ENCODE measurements around the gene ASMT.
"Not testable (repeated sequence)": the region's sequence is repeated elsewhere in the genome, so short reads cannot be mapped to it uniquely, and the experiment has no call there.

ASMT gene

DNA sequence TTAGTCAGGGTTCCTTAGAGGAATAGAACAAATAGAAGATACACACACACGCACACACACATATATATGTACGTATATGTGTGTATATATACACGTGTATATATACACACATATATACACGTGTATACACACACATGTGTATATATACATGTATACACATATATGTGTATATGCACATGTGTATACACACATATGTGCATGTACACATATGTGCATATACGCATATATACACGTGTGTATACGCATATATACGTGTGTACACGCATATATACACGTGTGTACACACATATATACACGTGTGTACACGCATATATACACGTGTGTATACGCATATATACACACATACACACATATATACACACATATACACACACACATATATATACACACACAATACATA lies 41.5 kb downstream of the ASMT start:
- no peak for DNase-seq

DNA sequence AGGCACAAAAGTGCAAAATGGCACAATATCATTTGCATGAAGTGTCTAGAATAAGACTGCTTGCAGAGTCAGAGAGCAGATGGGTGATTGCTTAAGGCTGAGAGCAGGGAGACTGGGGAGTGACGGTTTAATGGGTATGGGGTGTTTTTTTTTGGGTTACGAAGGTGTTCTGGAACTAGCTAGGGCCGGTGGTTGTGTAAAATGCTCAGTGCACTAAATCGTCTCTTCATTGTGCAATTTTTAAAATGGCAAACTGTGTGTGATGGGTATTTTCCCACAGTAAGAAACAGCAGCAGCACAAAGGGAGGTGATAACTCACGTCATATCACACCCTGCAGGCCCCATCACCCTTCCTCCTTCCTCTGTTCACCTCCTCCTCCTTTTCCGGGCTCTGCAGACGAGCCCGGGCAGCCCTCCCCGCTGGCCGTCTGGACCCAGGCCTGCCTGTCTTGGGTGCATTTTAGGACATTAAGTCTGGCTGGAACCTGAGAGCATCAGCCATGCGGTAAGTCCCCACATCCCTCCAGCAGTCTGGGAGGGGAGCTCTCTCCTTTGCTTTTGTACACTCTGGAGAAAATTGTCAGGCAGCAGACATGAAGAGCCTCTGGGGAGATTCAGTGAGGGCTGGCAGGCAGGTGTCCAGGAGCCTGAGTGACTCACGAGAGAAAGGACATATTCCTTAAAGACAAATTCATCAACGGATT lies 42.7 kb downstream of the ASMT start:
- peak; percentile 82 for DNase-seq

DNA sequence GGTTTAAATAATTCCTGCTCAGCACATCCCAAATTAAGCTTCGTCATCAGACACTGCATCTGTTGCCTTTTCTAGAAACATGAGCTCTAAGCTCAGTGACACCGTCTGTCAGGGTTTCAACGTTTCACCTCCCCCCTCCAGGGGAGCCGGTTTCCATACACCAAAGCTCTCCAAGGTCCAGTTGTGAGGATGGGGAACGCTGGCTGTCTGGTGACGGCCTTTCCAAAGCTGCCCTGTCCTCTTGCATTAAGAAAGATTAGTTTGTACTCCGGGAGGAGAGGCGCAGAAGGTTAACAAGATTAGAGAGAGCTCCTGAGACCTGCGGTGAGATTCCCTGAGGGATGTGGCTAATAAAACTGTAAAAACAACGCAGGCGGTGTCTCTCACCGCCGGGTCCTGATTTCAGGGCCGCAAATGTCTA lies 43.2 kb downstream of the ASMT start:
- DNase-seq, result peak; percentile 27

DNA sequence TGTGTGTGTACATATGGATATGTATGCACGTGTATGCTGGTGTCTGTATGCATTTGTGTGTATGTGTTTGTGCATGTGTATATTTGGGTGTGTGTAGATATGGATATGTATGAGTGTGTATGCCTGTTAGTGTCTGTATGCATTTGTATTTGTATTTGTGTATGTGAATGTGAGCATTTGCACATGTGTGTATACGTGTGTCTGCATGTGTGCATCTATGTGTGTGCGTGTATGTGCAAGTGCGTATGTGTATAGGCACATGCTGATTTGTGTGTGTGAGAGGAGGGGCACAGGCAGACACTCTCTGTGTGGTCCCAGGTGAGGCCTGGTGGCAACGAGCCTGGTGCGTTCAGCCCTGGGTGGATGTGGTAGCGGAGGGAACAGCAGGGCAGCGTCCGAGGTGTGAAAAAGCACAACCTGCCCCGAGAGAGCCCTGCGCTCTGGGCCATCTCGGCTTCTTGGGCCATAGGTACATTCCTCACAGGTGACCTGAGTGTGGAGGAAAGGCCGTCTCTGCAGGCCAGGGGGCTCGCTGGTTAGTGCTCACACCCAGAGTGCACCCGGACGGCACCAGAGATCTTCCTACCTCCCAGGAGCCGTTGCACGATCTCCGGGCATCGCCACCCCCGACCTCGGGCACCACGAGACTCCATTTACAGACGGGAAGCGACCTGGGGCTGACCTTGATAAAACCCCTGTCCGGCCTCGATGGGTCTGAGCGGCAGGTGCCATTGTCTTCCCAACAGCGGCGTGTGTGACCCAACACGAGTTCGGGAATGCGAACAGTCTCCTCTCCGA lies 45.0 kb downstream of the ASMT start:
- no peak for DNase-seq

DNA sequence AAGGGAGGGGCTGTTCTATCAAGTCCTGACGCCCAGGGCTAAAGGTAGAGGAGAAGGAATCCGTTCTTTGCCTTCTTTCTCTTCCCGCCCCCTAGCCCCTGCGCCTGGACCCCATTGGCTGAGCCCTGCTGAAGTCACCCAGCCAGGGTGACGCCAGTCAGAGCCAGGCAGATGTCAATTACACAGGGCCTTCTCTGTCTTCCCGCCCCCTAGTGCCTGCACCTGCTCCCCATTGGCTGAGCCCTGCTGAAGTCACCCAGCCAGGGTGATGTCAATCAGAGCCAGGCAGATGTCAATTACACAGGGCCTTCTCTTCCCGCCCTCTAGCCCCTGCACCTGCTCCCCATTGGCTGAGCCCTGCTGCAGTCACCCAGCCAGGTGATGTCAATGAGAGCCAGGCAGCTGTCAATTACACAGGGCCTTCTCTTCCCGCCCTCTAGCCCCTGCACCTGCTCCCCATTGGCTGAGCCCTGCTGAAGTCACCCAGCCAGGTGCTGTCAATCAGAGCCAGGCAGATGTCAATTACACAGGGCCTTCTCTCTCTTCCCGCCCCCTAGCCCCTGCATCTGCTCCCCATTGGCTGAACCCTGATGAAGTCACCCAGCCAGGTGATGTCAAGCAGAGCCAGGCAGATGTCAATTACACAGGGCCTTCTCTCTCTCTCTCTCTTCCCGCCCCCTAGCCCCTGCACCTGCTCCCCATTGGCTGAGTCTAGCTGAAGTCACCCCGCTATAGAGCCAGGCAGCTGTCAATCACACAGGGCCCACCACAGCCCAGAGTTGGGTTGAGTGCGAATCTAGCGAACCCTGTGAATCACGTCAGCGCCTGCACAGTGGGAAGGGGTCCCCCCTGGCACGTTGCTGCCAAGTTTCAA lies 46.4 kb downstream of the ASMT start:
- DNase-seq, result peak; percentile 96

DNA sequence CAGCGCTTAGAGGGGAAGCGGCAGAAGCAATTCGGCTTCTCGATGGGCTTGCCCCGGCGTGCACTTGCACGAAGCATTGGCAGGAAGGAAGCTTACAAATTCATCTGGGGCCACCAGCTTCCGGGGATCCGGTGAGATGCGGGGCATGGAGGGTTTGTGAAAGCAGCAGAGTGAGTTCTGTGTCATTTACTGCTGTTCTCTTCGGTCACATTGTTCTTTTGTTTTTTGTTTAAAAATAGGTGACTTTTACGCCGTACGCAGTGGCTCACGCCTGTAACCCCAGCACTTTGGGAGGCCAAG lies 47.0 kb downstream of the ASMT start:
- DNase-seq, result no peak

DNA sequence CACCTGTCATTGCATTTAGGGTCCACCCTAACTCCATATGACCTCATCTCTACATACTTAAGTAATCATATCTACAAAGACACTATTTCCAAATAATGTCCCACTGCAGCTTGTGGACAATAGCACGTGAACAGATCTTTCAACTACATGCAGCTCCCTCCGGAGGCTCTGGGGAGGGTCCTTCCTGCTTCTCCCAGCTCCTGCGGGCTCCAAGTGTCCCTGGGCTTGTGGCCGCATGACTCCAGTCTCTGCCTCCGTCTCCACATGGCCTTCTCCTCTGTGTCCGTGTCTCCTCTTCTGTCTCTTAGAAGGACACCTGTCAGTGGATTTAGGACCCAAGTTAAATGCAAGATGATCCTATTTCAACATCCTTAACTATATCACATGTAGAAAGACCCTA lies 52.7 kb downstream of the ASMT start:
- DNase-seq, result no peak

DNA sequence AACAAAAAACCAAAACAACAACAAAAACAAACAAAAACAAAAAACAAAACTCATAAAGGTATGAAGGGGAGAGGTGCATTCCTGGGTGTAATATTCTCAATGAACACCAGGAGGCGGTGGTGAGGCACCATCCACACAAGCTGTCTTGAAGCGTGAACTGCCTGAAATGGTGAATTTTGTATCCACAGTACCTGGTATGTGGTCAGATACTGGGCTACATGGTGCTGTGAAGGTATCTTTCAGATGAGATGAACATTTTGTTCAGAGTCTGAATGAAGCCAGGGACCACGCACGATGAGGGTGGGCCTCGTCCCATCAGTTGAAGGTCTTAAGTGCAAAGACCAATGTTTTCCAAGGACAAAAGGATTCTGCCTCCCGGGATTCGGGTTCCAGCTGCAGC lies 58.5 kb downstream of the ASMT start:
- peak; percentile 66 for DNase-seq

DNA sequence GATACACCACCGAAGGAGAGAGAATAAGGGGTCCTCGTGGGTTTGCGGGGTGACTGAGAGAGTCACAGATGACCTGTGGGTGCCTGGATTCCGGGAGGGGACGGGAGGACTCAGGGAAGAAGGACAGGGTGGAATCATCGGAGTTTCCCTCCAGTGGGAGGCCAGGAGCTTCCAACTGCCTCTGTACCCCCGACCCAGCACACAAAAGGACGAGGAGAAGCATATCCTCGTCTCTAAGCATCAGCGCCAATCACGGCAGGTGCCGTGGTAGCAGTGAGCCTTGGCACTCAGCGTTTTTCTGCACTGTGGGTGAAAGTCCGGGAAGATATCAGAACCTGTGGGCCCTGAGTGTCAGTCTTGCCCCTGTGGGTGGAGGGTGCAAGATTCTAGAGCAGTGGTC lies 62.0 kb downstream of the ASMT start:
- no peak for DNase-seq

DNA sequence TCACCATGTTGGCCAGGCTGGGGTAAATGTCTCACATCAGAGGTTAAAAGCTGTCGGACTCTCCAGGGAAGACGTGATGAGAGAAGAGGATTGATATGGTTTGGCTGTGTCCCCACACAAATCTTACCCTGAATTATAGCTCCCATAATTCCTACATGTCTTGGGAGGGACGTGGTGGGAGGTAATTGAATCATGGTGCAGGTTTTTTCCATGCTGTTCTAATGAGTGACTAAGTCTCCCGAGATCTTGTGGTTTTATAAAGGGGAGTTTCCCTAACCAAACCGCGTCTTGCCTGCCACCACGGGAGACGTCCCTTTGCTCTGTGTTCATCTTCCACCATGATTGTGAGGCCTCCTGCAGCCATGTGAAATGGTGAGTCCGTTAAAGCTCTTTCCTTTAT lies 64.4 kb downstream of the ASMT start:
- DNase-seq, result peak; percentile 24

DNA sequence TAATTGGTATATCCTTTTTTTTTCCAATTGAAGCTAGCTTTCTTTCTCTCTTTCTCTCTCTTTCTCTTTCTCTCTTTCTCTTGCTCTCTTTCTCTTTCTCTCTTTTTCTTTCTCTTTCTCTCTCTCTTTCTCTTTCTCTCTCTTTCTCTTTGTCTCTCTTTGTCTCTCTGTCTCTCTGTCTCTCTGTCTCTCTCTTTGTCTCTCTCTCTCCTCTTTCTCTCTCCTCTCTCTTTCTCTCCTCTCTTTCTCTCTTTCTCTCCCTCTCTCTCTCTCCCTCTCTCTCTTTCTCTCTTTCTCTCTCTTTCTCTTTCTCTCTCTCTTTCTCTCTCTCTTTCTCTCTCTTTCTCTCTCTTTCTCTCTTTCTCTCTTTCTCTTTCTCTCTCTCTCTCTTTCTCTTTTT lies 66.6 kb downstream of the ASMT start:
- DNase-seq, result no peak

DNA sequence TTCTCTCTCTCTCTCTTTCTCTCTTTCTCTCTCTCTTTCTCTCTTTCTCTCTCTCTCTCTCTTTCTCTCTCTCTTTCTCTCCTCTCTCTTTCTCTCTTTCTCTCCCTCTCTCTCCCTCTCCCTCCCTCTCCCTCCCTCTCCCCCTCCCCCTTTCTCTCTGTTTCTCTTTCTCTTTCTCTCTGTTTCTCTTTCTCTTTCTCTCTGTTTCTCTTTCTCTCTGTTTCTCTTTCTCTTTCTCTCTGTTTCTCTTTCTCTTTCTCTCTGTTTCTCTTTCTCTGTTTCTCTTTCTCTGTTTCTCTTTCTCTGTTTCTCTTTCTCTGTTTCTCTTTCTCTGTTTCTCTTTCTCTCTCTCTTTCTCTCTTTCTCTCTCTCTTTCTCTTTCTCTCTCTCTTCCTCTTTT lies 67.0 kb downstream of the ASMT start:
- peak; percentile 36 for DNase-seq

DNA sequence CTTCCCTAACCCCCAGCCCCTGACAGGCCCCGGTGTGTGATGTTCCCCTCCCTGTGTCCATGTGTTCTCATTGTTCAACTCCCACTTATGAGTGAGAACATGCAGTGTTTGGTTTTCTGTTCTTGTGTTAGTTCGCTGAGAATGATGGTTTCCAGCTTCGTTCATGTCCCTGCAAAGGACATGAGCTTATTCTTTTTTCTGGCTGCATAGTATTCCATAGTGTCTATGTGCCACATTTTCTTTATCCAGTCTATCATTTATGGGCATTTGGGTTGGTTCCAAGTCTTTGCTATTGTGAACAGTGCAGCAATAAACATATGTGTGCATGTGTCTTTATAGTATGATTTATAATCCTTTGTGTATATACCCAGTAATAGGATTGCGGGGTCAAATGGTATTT lies 67.6 kb downstream of the ASMT start:
- not testable (repeated sequence) for DNase-seq

DNA sequence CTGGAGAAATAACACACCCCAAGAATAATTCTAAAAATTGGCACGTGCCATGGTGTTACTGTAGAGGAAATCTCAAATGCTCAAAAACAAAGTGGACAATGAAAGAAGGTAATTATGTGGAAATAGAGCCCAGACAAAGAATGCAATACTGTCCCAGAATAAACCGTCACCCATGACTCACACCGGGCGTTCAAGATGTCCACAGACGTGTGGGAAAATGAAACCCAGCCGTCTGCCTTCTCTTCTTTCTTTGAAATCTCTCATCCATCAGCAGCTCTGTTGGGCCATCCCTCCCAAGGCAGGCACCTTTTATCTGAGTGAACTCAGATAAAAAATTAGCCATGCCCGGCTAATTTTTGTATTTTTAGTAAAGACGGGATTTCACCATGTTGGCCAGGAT lies 70.0 kb downstream of the ASMT start:
- DNase-seq, result not testable (repeated sequence)

DNA sequence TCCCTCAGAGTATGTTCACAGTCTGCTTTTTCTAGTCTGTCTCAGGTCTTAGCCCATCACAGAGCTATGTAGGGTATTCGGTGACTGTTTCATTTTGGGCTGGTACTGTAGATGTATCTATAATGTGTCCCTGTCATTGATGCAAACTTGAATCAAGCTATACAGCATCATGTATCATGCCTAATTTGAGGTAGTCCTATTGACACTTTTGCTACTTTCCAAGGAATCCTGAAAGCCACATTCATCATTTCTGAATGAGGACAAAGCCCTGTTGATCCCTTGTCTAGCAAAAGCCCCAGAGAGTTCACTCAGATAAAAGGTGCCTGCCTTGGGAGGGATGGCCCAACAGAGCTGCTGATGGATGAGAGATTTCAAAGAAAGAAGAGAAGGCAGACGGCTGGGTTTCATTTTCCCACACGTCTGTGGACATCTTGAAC lies 70.6 kb downstream of the ASMT start:
- DNase-seq, result not testable (repeated sequence)

DNA sequence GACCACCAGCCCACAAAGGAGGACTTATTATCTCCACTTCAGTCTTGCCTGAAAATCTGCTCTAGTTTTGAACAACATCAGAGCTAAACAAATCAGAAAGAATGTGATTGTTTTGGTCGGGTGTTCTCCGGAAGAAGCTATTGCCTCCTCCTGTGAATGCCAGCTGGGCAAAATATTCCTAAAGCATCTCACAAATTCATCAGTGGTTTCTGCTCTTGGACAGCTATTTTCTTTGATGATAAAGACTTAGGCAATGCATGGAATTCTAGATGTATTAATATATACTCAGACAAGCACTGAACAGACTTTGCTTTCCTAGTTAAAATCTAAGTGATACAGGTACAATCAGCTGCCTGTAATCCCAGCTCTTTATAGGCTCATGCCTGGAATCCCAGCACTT lies 71.8 kb downstream of the ASMT start:
- no peak for DNase-seq
